Hepatic stellate cell (primary cell): ENCODE data around the gene ADAMTS7.

ENCODE experiments used
- DNase-seq: peaks from one replicate; pipeline ENCODE4 v3.0.0; 2011; ENCODE audit warnings: low spot score

Gene ADAMTS7

GRCh38 chr15:78718837-78719236 is 92.4 kb downstream of the ADAMTS7 start:
- no peak for DNase-seq

- no peak for DNase-seq
Measured at GRCh38 chr15:78717956-78718656, 93.2 kb downstream of the ADAMTS7 start.

GRCh38 chr15:78716651-78717050 is 94.6 kb downstream of the ADAMTS7 start:
- DNase-seq: no peak

GRCh38 chr15:78715930-78716329 is 95.3 kb downstream of the ADAMTS7 start:
- peak; percentile 27 for DNase-seq

- no peak for DNase-seq
Measured at GRCh38 chr15:78715434-78715833, 95.8 kb downstream of the ADAMTS7 start.

- DNase-seq: no peak
Measured at GRCh38 chr15:78714890-78715289, 96.4 kb downstream of the ADAMTS7 start.

- DNase-seq: no peak
Measured at GRCh38 chr15:78712797-78713515, 98.3 kb downstream of the ADAMTS7 start.

- no peak for DNase-seq
Measured at GRCh38 chr15:78711638-78712037, 99.6 kb downstream of the ADAMTS7 start.

- peak; percentile 44 for DNase-seq
Measured at GRCh38 chr15:78709263-78709882, 101.9 kb downstream of the ADAMTS7 start.
